Fibroblast of skin of left biceps (primary cell): Measurements from ENCODE around the gene LRRC2.
"Not testable (repeated sequence)": the region's sequence is repeated elsewhere in the genome, so short reads cannot be mapped to it uniquely, and the experiment has no call there.

ENCODE experiments used
- DNase-seq, 2 experiments: peaks; one replicate each; pipeline ENCODE4 v3.0.0-alpha.2; 2013; ENCODE audit warnings: low read depth in 2 of 2

Gene LRRC2

GRCh38 chr3:46557814-46558183 is 8.3 kb downstream of the LRRC2 start:
- DNase-seq, result no peak

GRCh38 chr3:46553154-46553553 is 12.9 kb downstream of the LRRC2 start:
- DNase-seq, result no peak

GRCh38 chr3:46552538-46552937 is 13.6 kb downstream of the LRRC2 start:
- no peak for DNase-seq

GRCh38 chr3:46551615-46552014 is 14.5 kb downstream of the LRRC2 start:
- no peak for DNase-seq

GRCh38 chr3:46549989-46550388 is 16.1 kb downstream of the LRRC2 start:
- no peak for DNase-seq

GRCh38 chr3:46549408-46549904 is 16.6 kb downstream of the LRRC2 start:
- no peak for DNase-seq

GRCh38 chr3:46548611-46549010 is 17.5 kb downstream of the LRRC2 start:
- not testable (repeated sequence) for DNase-seq

- no peak for DNase-seq
These were observed 19.1 kb downstream of the LRRC2 start for GRCh38 chr3:46546896-46547440.

- DNase-seq, result no peak
These were observed 20.1 kb downstream of the LRRC2 start for GRCh38 chr3:46545818-46546630.

- no peak for DNase-seq
These were observed 21.2 kb downstream of the LRRC2 start for GRCh38 chr3:46544771-46545503.

- no peak for DNase-seq
These were observed 23.3 kb downstream of the LRRC2 start for GRCh38 chr3:46542801-46543201.

GRCh38 chr3:46542344-46542743 is 23.8 kb downstream of the LRRC2 start:
- no peak for DNase-seq

- no peak for DNase-seq
These were observed 24.3 kb downstream of the LRRC2 start for GRCh38 chr3:46541835-46542234.

GRCh38 chr3:46540550-46540949 is 25.6 kb downstream of the LRRC2 start:
- no peak for DNase-seq

GRCh38 chr3:46539443-46540005 is 26.6 kb downstream of the LRRC2 start:
- no peak for DNase-seq

GRCh38 chr3:46538803-46539442 is 27.2 kb downstream of the LRRC2 start:
- no peak for DNase-seq

GRCh38 chr3:46538425-46538802 is 27.7 kb downstream of the LRRC2 start:
- not testable (repeated sequence) for DNase-seq

GRCh38 chr3:46537779-46538178 is 28.3 kb downstream of the LRRC2 start:
- no peak for DNase-seq

GRCh38 chr3:46537316-46537715 is 28.8 kb downstream of the LRRC2 start:
- no peak for DNase-seq

GRCh38 chr3:46536758-46537157 is 29.3 kb downstream of the LRRC2 start:
- DNase-seq, result no peak

- no peak for DNase-seq
These were observed 30.4 kb downstream of the LRRC2 start for GRCh38 chr3:46535746-46536145.

GRCh38 chr3:46533091-46533490 is 33.0 kb downstream of the LRRC2 start:
- no peak for DNase-seq
